Measurements from ENCODE around the gene SIPA1L3.

SIPA1L3 gene

GRCh38 chr19:37950471-37951175, 43.6 kb downstream of the SIPA1L3 start:
- no peak for DNase-seq

GRCh38 chr19:37951816-37952210, 44.8 kb downstream of the SIPA1L3 start:
- no peak for DNase-seq

GRCh38 chr19:37953171-37953917, 46.3 kb downstream of the SIPA1L3 start:
- DNase-seq = no peak

- no peak for DNase-seq
Measured at GRCh38 chr19:37953918-37954303, 46.9 kb downstream of the SIPA1L3 start.

- no peak for DNase-seq
Measured at GRCh38 chr19:37954421-37954874, 47.4 kb downstream of the SIPA1L3 start.

GRCh38 chr19:37955986-37956385, 49.0 kb downstream of the SIPA1L3 start:
- no peak for DNase-seq

- no peak for DNase-seq
Measured at GRCh38 chr19:37957176-37957575, 50.2 kb downstream of the SIPA1L3 start.

GRCh38 chr19:37959665-37960114, 52.7 kb downstream of the SIPA1L3 start:
- no peak for DNase-seq

GRCh38 chr19:37961198-37961597, 54.2 kb downstream of the SIPA1L3 start:
- no peak for DNase-seq

- DNase-seq = no peak
Measured at GRCh38 chr19:37963190-37963936, 56.4 kb downstream of the SIPA1L3 start.

- no peak for DNase-seq
Measured at GRCh38 chr19:37964109-37964508, 57.1 kb downstream of the SIPA1L3 start.

- DNase-seq = no peak
Measured at GRCh38 chr19:37966211-37966661, 59.2 kb downstream of the SIPA1L3 start.

- no peak for DNase-seq
Measured at GRCh38 chr19:37966662-37967231, 59.7 kb downstream of the SIPA1L3 start.

- DNase-seq = no peak
Measured at GRCh38 chr19:37969695-37970094, 62.7 kb downstream of the SIPA1L3 start.

- no peak for DNase-seq
Measured at GRCh38 chr19:37970699-37971098, 63.7 kb downstream of the SIPA1L3 start.

GRCh38 chr19:37972803-37973202, 65.8 kb downstream of the SIPA1L3 start:
- no peak for DNase-seq

GRCh38 chr19:37973666-37974065, 66.7 kb downstream of the SIPA1L3 start:
- no peak for DNase-seq

GRCh38 chr19:37975071-37975470, 68.1 kb downstream of the SIPA1L3 start:
- no peak for DNase-seq

- DNase-seq = no peak
Measured at GRCh38 chr19:37975596-37976515, 68.8 kb downstream of the SIPA1L3 start.

- DNase-seq = no peak
Measured at GRCh38 chr19:37977391-37977790, 70.4 kb downstream of the SIPA1L3 start.

GRCh38 chr19:37977992-37978391, 71.0 kb downstream of the SIPA1L3 start:
- DNase-seq = no peak

- DNase-seq = no peak
Measured at GRCh38 chr19:37979547-37980082, 72.6 kb downstream of the SIPA1L3 start.

Measured in NCI-H1092 (cell line).